Stimulated activated CD8-positive, alpha-beta memory T cell treated with anti-CD3 and anti-CD28 coated beads, Interleukin-4, amount 100 ng/mL, for 4 hours (primary cell): ENCODE measurements around the gene ABI2.
"Not testable (repeated sequence)": the region's sequence is repeated elsewhere in the genome, so short reads cannot be mapped to it uniquely, and the experiment has no call there.

Source experiments
- DNase-seq, 2 donors: peaks; one replicate each; pipeline ENCODE4 v3.0.0-alpha.2; 2020; ENCODE audit warnings: low read depth in 2 of 2, low spot score in 1 of 2

ABI2 gene

GRCh38 chr2:203354966-203355365 is 26.8 kb downstream of the ABI2 start:
- DNase-seq = no peak

- no peak for DNase-seq
These were observed 31.3 kb downstream of the ABI2 start for GRCh38 chr2:203359450-203359849.

- DNase-seq = no peak
These were observed 32.7 kb downstream of the ABI2 start for GRCh38 chr2:203360833-203361430.

- DNase-seq = no peak
These were observed 33.3 kb downstream of the ABI2 start for GRCh38 chr2:203361495-203361894.

GRCh38 chr2:203361922-203362321 is 33.7 kb downstream of the ABI2 start:
- no peak for DNase-seq

- no peak for DNase-seq
These were observed 38.7 kb downstream of the ABI2 start for GRCh38 chr2:203366639-203367466.

GRCh38 chr2:203372706-203373105 is 44.5 kb downstream of the ABI2 start:
- DNase-seq = not testable (repeated sequence)

GRCh38 chr2:203376173-203376572 is 48.0 kb downstream of the ABI2 start:
- no peak for DNase-seq

- no peak for DNase-seq
These were observed 51.0 kb downstream of the ABI2 start for GRCh38 chr2:203379156-203379555.

GRCh38 chr2:203383038-203383437 is 54.8 kb downstream of the ABI2 start:
- no peak for DNase-seq

GRCh38 chr2:203388153-203388552 is 60.0 kb downstream of the ABI2 start:
- DNase-seq = not testable (repeated sequence)

- DNase-seq = no peak
These were observed 66.5 kb downstream of the ABI2 start for GRCh38 chr2:203394519-203395227.

GRCh38 chr2:203395858-203396257 is 67.7 kb downstream of the ABI2 start:
- no peak for DNase-seq

- no peak for DNase-seq
These were observed 68.5 kb downstream of the ABI2 start for GRCh38 chr2:203396667-203397066.

- no peak for DNase-seq
These were observed 70.8 kb downstream of the ABI2 start for GRCh38 chr2:203399031-203399430.

- no peak for DNase-seq
These were observed 72.8 kb downstream of the ABI2 start for GRCh38 chr2:203400805-203401585.

- no peak for DNase-seq
These were observed 76.8 kb downstream of the ABI2 start for GRCh38 chr2:203404996-203405395.

GRCh38 chr2:203407496-203407895 is 79.3 kb downstream of the ABI2 start:
- no peak for DNase-seq

- no peak for DNase-seq
These were observed 84.5 kb downstream of the ABI2 start for GRCh38 chr2:203412546-203413331.

- DNase-seq = no peak
These were observed 85.6 kb downstream of the ABI2 start for GRCh38 chr2:203413796-203414195.

GRCh38 chr2:203418271-203418670 is 90.1 kb downstream of the ABI2 start:
- no peak for DNase-seq
